ENCODE measurements around the gene ZFYVE9. TPM values are rescaled to one million over a fixed set of nuclear protein-coding genes. Genes with fewer than 3 reads are reported as not detected.

The ZFYVE9 gene
- total RNA-seq, 3 donors from 2014 or later = 12.4 to 25.7 (median 19.1) TPM

DNA sequence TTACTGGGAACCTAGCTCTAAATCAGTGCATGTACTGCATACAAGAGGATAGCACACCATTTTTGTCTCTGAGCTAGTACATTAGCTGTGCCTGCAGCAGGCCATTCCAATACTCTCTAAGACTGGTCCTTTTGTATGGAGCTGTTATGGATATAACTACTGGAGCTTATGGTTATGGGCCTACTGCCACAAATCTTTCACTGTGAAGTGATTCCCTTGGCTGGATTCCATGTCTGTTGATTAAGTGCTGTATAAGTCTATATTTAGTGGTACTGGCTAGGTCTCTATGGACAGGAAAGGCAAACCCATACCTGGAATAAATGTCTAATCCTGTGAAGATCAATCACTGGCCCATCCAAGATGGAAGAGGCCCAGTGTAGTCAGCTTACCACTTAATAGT lies 12.0 kb downstream of the ZFYVE9 start:
- intact Hi-C loops (cut with DNase I, micrococcal nuclease) = no loop called here
- no peak overlapping the region for H3K4me3 ChIP-seq
- H3K9me3 ChIP-seq = no peaks in the 10 kb centered on the region
- TF ChIP-seq, protein P1, sequence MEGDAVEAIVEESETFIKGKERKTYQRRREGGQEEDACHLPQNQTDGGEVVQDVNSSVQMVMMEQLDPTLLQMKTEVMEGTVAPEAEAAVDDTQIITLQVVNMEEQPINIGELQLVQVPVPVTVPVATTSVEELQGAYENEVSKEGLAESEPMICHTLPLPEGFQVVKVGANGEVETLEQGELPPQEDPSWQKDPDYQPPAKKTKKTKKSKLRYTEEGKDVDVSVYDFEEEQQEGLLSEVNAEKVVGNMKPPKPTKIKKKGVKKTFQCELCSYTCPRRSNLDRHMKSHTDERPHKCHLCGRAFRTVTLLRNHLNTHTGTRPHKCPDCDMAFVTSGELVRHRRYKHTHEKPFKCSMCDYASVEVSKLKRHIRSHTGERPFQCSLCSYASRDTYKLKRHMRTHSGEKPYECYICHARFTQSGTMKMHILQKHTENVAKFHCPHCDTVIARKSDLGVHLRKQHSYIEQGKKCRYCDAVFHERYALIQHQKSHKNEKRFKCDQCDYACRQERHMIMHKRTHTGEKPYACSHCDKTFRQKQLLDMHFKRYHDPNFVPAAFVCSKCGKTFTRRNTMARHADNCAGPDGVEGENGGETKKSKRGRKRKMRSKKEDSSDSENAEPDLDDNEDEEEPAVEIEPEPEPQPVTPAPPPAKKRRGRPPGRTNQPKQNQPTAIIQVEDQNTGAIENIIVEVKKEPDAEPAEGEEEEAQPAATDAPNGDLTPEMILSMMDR (IDR thresholded peaks at IDR 0.05) = no peak
- DNase-seq (no peak), ATAC-seq (no peak)
- no peaks in the 10 kb centered on the region for H3K36me3 ChIP-seq (ENCODE audit: low read depth)
- peaks cover 9% of the 10 kb centered on the region for H3K4me1 ChIP-seq (ENCODE audit: low read depth)

DNA sequence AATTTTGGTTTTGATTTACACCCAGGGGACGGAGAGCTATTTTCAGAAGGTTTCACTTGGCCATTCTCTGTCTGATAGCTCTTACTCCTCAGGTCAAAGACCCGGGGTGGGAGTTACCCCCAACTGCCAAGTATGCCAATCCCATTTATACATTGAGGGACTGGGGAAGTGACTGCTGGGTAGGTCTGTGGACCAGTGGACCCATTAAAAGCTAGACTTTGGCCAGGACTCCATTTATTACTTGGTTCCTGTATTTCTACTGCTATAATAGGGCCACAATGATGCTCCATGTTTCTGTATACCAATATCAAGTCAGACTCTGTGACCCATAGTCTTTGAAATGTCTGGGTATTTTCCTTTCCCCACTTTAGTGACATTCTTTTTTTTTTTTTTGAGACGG lies 14.6 kb downstream of the ZFYVE9 start:
- H3K4me1 ChIP-seq (ENCODE audit: low read depth) = peaks cover 9% of the 10 kb centered on the region
- TF ChIP-seq, protein P1 (IDR thresholded peaks at IDR 0.05) = no peak
- H3K4me3 ChIP-seq = no peak overlapping the region
- ATAC-seq (peak; percentile 63), DNase-seq (peak in 1 of 3 donors; percentile 18)
- intact Hi-C loops (cut with DNase I, micrococcal nuclease) = no loop called here
- no peaks in the 10 kb centered on the region for H3K9me3 ChIP-seq
- H3K36me3 ChIP-seq (ENCODE audit: low read depth) = no peaks in the 10 kb centered on the region

DNA sequence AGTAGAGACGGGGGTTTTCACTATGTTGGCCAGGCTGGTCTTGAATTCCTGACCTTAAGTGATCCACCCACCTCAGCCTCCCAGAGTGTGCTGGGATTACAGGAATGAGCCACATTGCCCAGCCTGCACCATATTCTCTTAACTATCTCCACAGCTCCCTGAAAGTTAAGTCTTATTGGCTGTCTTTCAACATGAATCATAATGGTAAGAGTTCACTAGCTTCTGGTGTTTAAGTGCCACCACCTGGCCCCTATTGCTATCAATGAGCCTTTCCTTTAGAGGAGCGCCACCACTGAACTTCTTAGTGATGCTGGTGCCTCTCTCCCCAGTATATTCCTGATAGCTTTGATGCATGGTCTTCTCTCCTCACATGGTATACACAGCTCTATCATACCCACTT lies 15.7 kb downstream of the ZFYVE9 start:
- ATAC-seq (no peak), DNase-seq (no peak)
- H3K9me3 ChIP-seq = no peaks in the 10 kb centered on the region
- no peak overlapping the region for H3K4me3 ChIP-seq
- H3K36me3 ChIP-seq (ENCODE audit: low read depth) = no peaks in the 10 kb centered on the region
- H3K4me1 ChIP-seq (ENCODE audit: low read depth) = peaks cover 9% of the 10 kb centered on the region
- TF ChIP-seq, protein P1 (IDR thresholded peaks at IDR 0.05) = no peak
- intact Hi-C loops (cut with DNase I, micrococcal nuclease) = no loop called here

DNA sequence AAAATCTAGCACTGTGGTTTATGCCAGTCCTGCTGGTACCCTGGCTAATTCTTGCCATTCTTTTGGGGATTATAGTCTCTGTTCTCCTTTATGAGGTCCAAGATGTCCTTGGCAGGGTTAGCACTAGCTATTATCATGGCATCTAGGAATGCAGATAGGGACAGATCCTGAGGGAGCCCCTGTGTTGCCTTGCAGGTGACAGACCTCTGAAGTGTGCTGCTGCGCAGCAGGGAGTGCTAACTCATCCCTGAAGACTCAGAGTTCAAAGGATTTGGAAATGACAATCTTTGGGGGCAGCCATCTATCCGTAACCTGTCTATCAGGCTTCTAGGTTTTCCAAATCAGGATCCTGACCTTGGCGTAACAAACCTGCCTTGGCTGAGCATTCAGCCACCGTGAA lies 16.3 kb downstream of the ZFYVE9 start:
- Histone ChIP-seq H3K9me3 (no peaks in the 10 kb centered on the region), H3K4me3 (no peak overlapping the region), H3K36me3 (ENCODE audit: low read depth) (no peaks in the 10 kb centered on the region), H3K4me1 (ENCODE audit: low read depth) (peaks cover 9% of the 10 kb centered on the region)
- ATAC-seq = no peak
- TF ChIP-seq, protein P1 (IDR thresholded peaks at IDR 0.05) = no peak
- intact Hi-C loops (cut with DNase I, micrococcal nuclease) = no loop called here
- DNase-seq = no peak

DNA sequence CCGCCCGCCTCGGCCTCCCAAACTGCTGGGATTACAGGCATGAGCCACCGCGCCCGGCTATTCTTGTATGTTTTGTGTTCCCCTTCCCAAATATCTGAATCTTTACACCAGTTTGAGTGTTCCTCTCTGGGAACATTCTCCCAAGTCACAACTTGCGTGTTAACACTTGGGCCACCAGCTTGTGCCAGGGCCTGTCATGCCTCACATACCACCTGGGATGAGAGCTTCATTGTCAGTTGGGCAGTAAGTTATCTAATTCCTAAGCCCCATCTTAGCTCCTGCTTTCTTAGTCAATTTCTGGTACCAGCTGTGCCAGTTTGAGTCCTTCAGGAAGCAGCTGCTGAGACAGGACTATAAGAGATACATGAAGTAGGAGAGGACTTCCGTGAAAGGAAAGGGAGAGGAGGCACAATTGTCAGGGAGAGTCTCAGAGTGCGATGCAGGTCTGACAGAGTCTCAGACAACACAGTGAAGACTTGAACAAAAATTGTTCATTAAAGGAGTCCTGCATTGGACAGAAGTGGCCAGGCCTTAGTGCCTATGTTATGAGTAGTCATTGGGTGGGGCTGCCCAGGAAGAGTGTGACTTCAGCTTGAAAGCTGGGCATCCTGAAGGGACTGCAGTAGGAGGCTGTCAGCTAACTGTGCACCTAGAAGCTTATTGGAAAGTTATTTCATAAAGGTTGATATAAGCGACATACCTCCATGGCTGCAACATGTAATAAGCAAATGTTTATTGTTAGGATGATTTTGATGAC lies 17.3 kb downstream of the ZFYVE9 start:
- TF ChIP-seq, protein P1 (IDR thresholded peaks at IDR 0.05) = no peak
- H3K4me3 ChIP-seq = no peak overlapping the region
- peaks cover 9% of the 10 kb centered on the region for H3K4me1 ChIP-seq (ENCODE audit: low read depth)
- intact Hi-C loops (cut with DNase I, micrococcal nuclease) = no loop called here
- no peaks in the 10 kb centered on the region for H3K9me3 ChIP-seq
- ATAC-seq = peak; percentile 58
- H3K36me3 ChIP-seq (ENCODE audit: low read depth) = no peaks in the 10 kb centered on the region
- DNase-seq = no peak
